Naive thymus-derived CD4-positive, alpha-beta T cell (primary cell): ENCODE results near the gene PROSER3. TPM values are rescaled to one million over a fixed set of nuclear protein-coding genes. Genes with fewer than 3 reads are reported as not detected.

Experiments used
- ATAC-seq: fragments of 150-1000 bp; cut with Tn5 transposase; 2 replicates; pipeline ENCODE4 v1.10.0; 2021; ENCODE audit warnings: mild to moderate bottlenecking, moderate library complexity
- CTCF ChIA-PET: fragments of 350-600 bp; sonication (Branson Sonifier 250); formaldehyde crosslinking; loops from one replicate; lab custom pipeline; 2021; ENCODE audit warnings: antibody characterized with exemption; lab: Charles Lee
- POLR2A ChIA-PET: fragments of 350-600 bp; sonication (Branson Sonifier 250); formaldehyde crosslinking; loops from one replicate; lab custom pipeline; 2021; ENCODE audit warnings: antibody characterized with exemption, inconsistent platforms; lab: Charles Lee
- DNase-seq, 9 donors: peaks; one replicate each; pipeline versions ENCODE4 v3.0.0 to v3.0.0-alpha.2; 2020 to 2022; ENCODE audit warnings: mixed read lengths in 1 of 9
- H3K27ac ChIP-seq: one replicate; pipeline ENCODE4 v1.7.0; 2013; ENCODE audit warnings: mild to moderate bottlenecking, low read depth, low read length, moderate library complexity
- H3K27me3 ChIP-seq, 2 donors: one replicate each; pipeline ENCODE4 v1.7.0; 2013; ENCODE audit warnings: low read length in 2 of 2, mild to moderate bottlenecking in 2 of 2, moderate library complexity in 2 of 2; ENCODE audit not compliant: control insufficient read depth in 2 of 2, insufficient read depth in 2 of 2
- H3K36me3 ChIP-seq, 3 experiments: 1 replicate in 2 of 3; 2 replicates in 1 of 3; pipeline ENCODE4 v1.7.0; 2013; ENCODE audit warnings: low read length in 3 of 3, mild to moderate bottlenecking in 3 of 3, moderate library complexity in 1 of 3; ENCODE audit not compliant: insufficient read depth in 3 of 3, control insufficient read depth in 2 of 3
- H3K4me1 ChIP-seq, 2 donors: one replicate each; pipeline ENCODE4 v1.7.0; 2013; ENCODE audit warnings: low read length in 2 of 2, mild to moderate bottlenecking in 2 of 2, moderate library complexity in 1 of 2; ENCODE audit not compliant: control insufficient read depth in 2 of 2, insufficient read depth in 2 of 2
- H3K4me3 ChIP-seq: 2 replicates; pipeline ENCODE4 v1.7.0; 2013; ENCODE audit warnings: mild to moderate bottlenecking, low read length
- H3K9me3 ChIP-seq, 3 experiments: 1 replicate in 2 of 3; 2 replicates in 1 of 3; pipeline ENCODE4 v1.7.0; 2013; ENCODE audit warnings: low read length in 3 of 3; ENCODE audit not compliant: control insufficient read depth in 2 of 3
- H3K27ac Mint-ChIP-seq, 9 donors: one replicate each; pipeline ENCODE4 v1.8.0; 2020 to 2022; ENCODE audit warnings: mixed read lengths in 9 of 9, mild to moderate bottlenecking in 8 of 9, moderate library complexity in 5 of 9, inconsistent platforms in 2 of 9
- H3K27me3 Mint-ChIP-seq, 5 donors: one replicate each; pipeline ENCODE4 v1.8.0; 2021 to 2022; ENCODE audit warnings: mixed read lengths in 5 of 5, mild to moderate bottlenecking in 1 of 5
- H3K36me3 Mint-ChIP-seq, 5 donors: one replicate each; pipeline ENCODE4 v1.8.0; 2020 to 2022; ENCODE audit warnings: mixed read lengths in 5 of 5, mild to moderate bottlenecking in 3 of 5, inconsistent platforms in 1 of 5
- H3K4me1 Mint-ChIP-seq, 7 donors: one replicate each; pipeline ENCODE4 v1.8.0; 2020 to 2022; ENCODE audit warnings: mixed read lengths in 7 of 7, mild to moderate bottlenecking in 3 of 7, inconsistent platforms in 1 of 7
- H3K4me3 Mint-ChIP-seq, 10 donors: one replicate each; pipeline ENCODE4 v1.8.0; 2020 to 2022; ENCODE audit warnings: mild to moderate bottlenecking in 10 of 10, mixed read lengths in 10 of 10, moderate library complexity in 6 of 10, inconsistent platforms in 2 of 10
- H3K9me3 Mint-ChIP-seq, 11 donors: one replicate each; pipeline ENCODE4 v1.8.0; 2020 to 2022; ENCODE audit warnings: mixed read lengths in 11 of 11, mild to moderate bottlenecking in 4 of 11, inconsistent platforms in 1 of 11, moderate library complexity in 1 of 11
- intact Hi-C, 2 donors: fragments of 100-400 bp; cut with micrococcal nuclease; formaldehyde crosslinking; loops; one replicate each; pipeline ENCODE4 v1.15.1; 2023
- polyA plus RNA-seq, 2 donors: library from polyadenylated mRNA; unstranded; fragments of 300-500 nt; fragmentation: Illumina TruSeq; gene quantifications; one replicate each; pipeline ENCODE4 v1.2.3, GENCODE V29; 2021
- total RNA-seq, 6 experiments: library from RNA in 5 of 6; stranded (reverse) in 5 of 6; gene quantifications; 1 replicate in 5 of 6; 2 replicates in 1 of 6; pipeline ENCODE4 v1.2.3 and lab custom pipeline; 2021 to 2026

Gene PROSER3
- total and polyA plus RNA-seq, 7 experiments from 2014 or later, result 5.4 to 47.3 (median 36.4) TPM

- no peak for ATAC-seq
These were observed 23.7 kb downstream of the PROSER3 start for GRCh38 chr19:35781650-35782049.

GRCh38 chr19:35782589-35782988 is 24.6 kb downstream of the PROSER3 start:
- Histone ChIP-seq H3K4me1 (no peaks in the 10 kb centered on the region), H3K36me3 (peaks cover 0 to 27% (median 0%) of the 10 kb centered on the region in 3 experiments), H3K27me3 (no peaks in the 10 kb centered on the region), H3K4me3 (no peak overlapping the region), H3K27ac (no peak overlapping the region), H3K9me3 (no peaks in the 10 kb centered on the region)
- Mint-ChIP-seq H3K27me3 (no peaks in the 10 kb centered on the region), H3K36me3 (peaks cover 0 to 10% (median 7%) of the 10 kb centered on the region in 5 donors), H3K4me3 (no peak overlapping the region), H3K27ac (no peak overlapping the region), H3K9me3 (no peaks in the 10 kb centered on the region), H3K4me1 (peaks cover 0 to 5% (median 0%) of the 10 kb centered on the region in 7 donors)
- ATAC-seq (no peak), DNase-seq (no peak)
- POLR2A ChIA-PET, result no interaction called here
- intact Hi-C loops, result no loop called here
- CTCF ChIA-PET, result interaction anchor here (0.5 to 0.9 kb wide), 2 partner anchors 16 to 18 kb away, joined by 4 read pairs; no protein-coding TSS in a partner anchor

More at GRCh38 chr19:35781650-35782049, 23.7 kb downstream of the PROSER3 start:
- Mint-ChIP-seq H3K9me3 (peaks cover 0 to 2% (median 0%) of the 10 kb centered on the region in 11 donors), H3K36me3 (peaks cover 0 to 15% (median 7%) of the 10 kb centered on the region in 5 donors), H3K27ac (no peak overlapping the region), H3K4me1 (peaks cover 0 to 10% (median 4%) of the 10 kb centered on the region in 7 donors), H3K27me3 (no peaks in the 10 kb centered on the region), H3K4me3 (no peak overlapping the region)
- Histone ChIP-seq H3K36me3 (peaks cover 0 to 27% (median 0%) of the 10 kb centered on the region in 3 experiments), H3K4me1 (no peaks in the 10 kb centered on the region), H3K27me3 (no peaks in the 10 kb centered on the region), H3K4me3 (no peak overlapping the region), H3K9me3 (no peaks in the 10 kb centered on the region), H3K27ac (no peak overlapping the region)
- no peak for DNase-seq
- intact Hi-C loops, result no loop called here
- ChIA-PET POLR2A (no interaction called here), CTCF (no interaction called here)

GRCh38 chr19:35783469-35784434 is 25.8 kb downstream of the PROSER3 start:
- Mint-ChIP-seq H3K9me3 (no peaks in the 10 kb centered on the region), H3K4me3 (no peak overlapping the region), H3K4me1 (peaks cover 0 to 4% (median 0%) of the 10 kb centered on the region in 7 donors), H3K27ac (peak overlapping the region in 1 of 9 donors; percentile 31), H3K27me3 (no peaks in the 10 kb centered on the region), H3K36me3 (peaks cover 0 to 10% (median 7%) of the 10 kb centered on the region in 5 donors)
- ChIA-PET CTCF (no interaction called here), POLR2A (no interaction called here)
- DNase-seq (no peak), ATAC-seq (no peak)
- intact Hi-C loops, result no loop called here
- Histone ChIP-seq H3K27me3 (no peaks in the 10 kb centered on the region), H3K4me3 (no peak overlapping the region), H3K27ac (no peak overlapping the region), H3K9me3 (no peaks in the 10 kb centered on the region), H3K4me1 (no peaks in the 10 kb centered on the region), H3K36me3 (peaks cover 0 to 25% (median 0%) of the 10 kb centered on the region in 3 experiments)

- ChIA-PET CTCF (no interaction called here), POLR2A (no interaction called here)
- H3K36me3 Mint-ChIP-seq, result peaks cover 0 to 8% (median 5%) of the 10 kb centered on the region in 5 donors
- no peaks in the 10 kb centered on the region for H3K27me3 ChIP-seq
- ATAC-seq (no peak), DNase-seq (no peak)
- H3K4me3 Mint-ChIP-seq, result no peak overlapping the region
- no peak overlapping the region for H3K27ac ChIP-seq
- H3K27ac Mint-ChIP-seq, result no peak overlapping the region
- intact Hi-C loops, result no loop called here
- peaks cover 0 to 4% (median 0%) of the 10 kb centered on the region in 7 donors for H3K4me1 Mint-ChIP-seq
- no peaks in the 10 kb centered on the region for H3K9me3 Mint-ChIP-seq
- no peaks in the 10 kb centered on the region for H3K9me3 ChIP-seq
- H3K36me3 ChIP-seq, result peaks cover 0 to 22% (median 0%) of the 10 kb centered on the region in 3 experiments
- H3K4me1 ChIP-seq, result no peaks in the 10 kb centered on the region
- no peaks in the 10 kb centered on the region for H3K27me3 Mint-ChIP-seq
- H3K4me3 ChIP-seq, result no peak overlapping the region
These were observed 26.7 kb downstream of the PROSER3 start for GRCh38 chr19:35784503-35785338.

GRCh38 chr19:35785339-35785627 is 27.3 kb downstream of the PROSER3 start:
- H3K9me3 ChIP-seq, result no peaks in the 10 kb centered on the region
- Mint-ChIP-seq H3K27me3 (no peaks in the 10 kb centered on the region), H3K4me3 (no peak overlapping the region), H3K9me3 (no peaks in the 10 kb centered on the region), H3K27ac (no peak overlapping the region), H3K36me3 (peaks cover 0 to 8% (median 5%) of the 10 kb centered on the region in 5 donors), H3K4me1 (peaks cover 0 to 4% (median 0%) of the 10 kb centered on the region in 7 donors)
- no peaks in the 10 kb centered on the region for H3K27me3 ChIP-seq
- DNase-seq (no peak), ATAC-seq (no peak)
- no peak overlapping the region for H3K4me3 ChIP-seq
- CTCF ChIA-PET, result no interaction called here
- POLR2A ChIA-PET, result no interaction called here
- peaks cover 0 to 19% (median 0%) of the 10 kb centered on the region in 3 experiments for H3K36me3 ChIP-seq
- no peak overlapping the region for H3K27ac ChIP-seq
- intact Hi-C loops, result no loop called here
- H3K4me1 ChIP-seq, result no peaks in the 10 kb centered on the region

- DNase-seq (no peak), ATAC-seq (no peak)
- H3K36me3 ChIP-seq, result peaks cover 0 to 14% (median 0%) of the 10 kb centered on the region in 3 experiments
- intact Hi-C loops, result no loop called here
- H3K4me1 Mint-ChIP-seq, result peaks cover 0 to 4% (median 0%) of the 10 kb centered on the region in 7 donors
- H3K27me3 Mint-ChIP-seq, result no peaks in the 10 kb centered on the region
- no peak overlapping the region for H3K4me3 Mint-ChIP-seq
- H3K27ac ChIP-seq, result no peak overlapping the region
- CTCF ChIA-PET, result no interaction called here
- no peaks in the 10 kb centered on the region for H3K27me3 ChIP-seq
- H3K27ac Mint-ChIP-seq, result no peak overlapping the region
- no peaks in the 10 kb centered on the region for H3K9me3 ChIP-seq
- no peaks in the 10 kb centered on the region for H3K4me1 ChIP-seq
- POLR2A ChIA-PET, result no interaction called here
- no peaks in the 10 kb centered on the region for H3K9me3 Mint-ChIP-seq
- H3K4me3 ChIP-seq, result no peak overlapping the region
- peaks cover 0 to 8% (median 2%) of the 10 kb centered on the region in 5 donors for H3K36me3 Mint-ChIP-seq
These were observed 28.6 kb downstream of the PROSER3 start for GRCh38 chr19:35786299-35787160.
